ENCODE results near the gene NFKB2.

- TF ChIP-seq CTCF (IDR thresholded peaks at IDR 0.05) (peak in 1 of 6 experiments; percentile 12), POLR2A (IDR thresholded peaks at IDR 0.05) (no peak)
Observed at GRCh38 chr10:102450124-102450373, 54.5 kb downstream of the NFKB2 start.

Measured in thyroid gland (tissue), 4 donors.